Activated CD8-positive, alpha-beta T cell treated with anti-CD3 and anti-CD28 coated beads for 36 hours (primary cell): ENCODE results near the gene FMNL3. TPM values are rescaled to one million over a fixed set of nuclear protein-coding genes. Genes with fewer than 3 reads are reported as not detected.
A peak's percentile ranks its signal among the peaks of the same experiment; 100 is the strongest.

Experiments
- ATAC-seq: fragments of 200-7000 bp; cut with Tn5 transposase; one replicate; pipeline ENCODE4 v1.10.0; 2021; ENCODE audit warnings: mild to moderate bottlenecking, moderate library complexity
- CTCF ChIA-PET: fragments of 350-600 bp; sonication (Branson Sonifier 250); formaldehyde crosslinking; loops from one replicate; lab custom pipeline; 2021; ENCODE audit warnings: antibody characterized with exemption; lab: Charles Lee
- POLR2A ChIA-PET: fragments of 350-600 bp; sonication (Branson Sonifier 250); formaldehyde crosslinking; loops from one replicate; lab custom pipeline; 2021; ENCODE audit warnings: antibody characterized with exemption; lab: Charles Lee
- DNase-seq: peaks from one replicate; pipeline ENCODE4 v3.0.0-alpha.2; 2020
- H3K27ac Mint-ChIP-seq: one replicate; pipeline ENCODE4 v1.8.0; 2021; ENCODE audit warnings: mild to moderate bottlenecking, mixed read lengths
- H3K27me3 Mint-ChIP-seq: one replicate; pipeline ENCODE4 v1.8.0; 2021; ENCODE audit warnings: mixed read lengths
- H3K36me3 Mint-ChIP-seq: one replicate; pipeline ENCODE4 v1.8.0; 2021; ENCODE audit warnings: low read depth, mixed read lengths
- H3K4me1 Mint-ChIP-seq: one replicate; pipeline ENCODE4 v1.8.0; 2021; ENCODE audit warnings: low read depth, mixed read lengths
- H3K4me3 Mint-ChIP-seq: one replicate; pipeline ENCODE4 v1.8.0; 2021; ENCODE audit warnings: mild to moderate bottlenecking, moderate library complexity, mixed read lengths
- H3K9me3 Mint-ChIP-seq: one replicate; pipeline ENCODE4 v1.8.0; 2021; ENCODE audit warnings: mixed read lengths
- intact Hi-C: fragments of 100-400 bp; cut with micrococcal nuclease; formaldehyde crosslinking; loops from one replicate; pipeline ENCODE4 v1.10.0; 2022
- total RNA-seq, 2 experiments: library from RNA; stranded (reverse); gene quantifications; one replicate each; pipeline ENCODE4 v1.2.3, GENCODE V29; 2021
- TF ChIP-seq, protein P1 (sequence below): fragments of 200-600 bp; IDR thresholded peaks from one replicate; pipeline ENCODE4 v1.8.0; 2022; ENCODE audit warnings: antibody characterized with exemption, mild to moderate bottlenecking

Gene FMNL3
- total RNA-seq, 2 experiments from 2014 or later: 22.8 to 23.5 TPM

DNA sequence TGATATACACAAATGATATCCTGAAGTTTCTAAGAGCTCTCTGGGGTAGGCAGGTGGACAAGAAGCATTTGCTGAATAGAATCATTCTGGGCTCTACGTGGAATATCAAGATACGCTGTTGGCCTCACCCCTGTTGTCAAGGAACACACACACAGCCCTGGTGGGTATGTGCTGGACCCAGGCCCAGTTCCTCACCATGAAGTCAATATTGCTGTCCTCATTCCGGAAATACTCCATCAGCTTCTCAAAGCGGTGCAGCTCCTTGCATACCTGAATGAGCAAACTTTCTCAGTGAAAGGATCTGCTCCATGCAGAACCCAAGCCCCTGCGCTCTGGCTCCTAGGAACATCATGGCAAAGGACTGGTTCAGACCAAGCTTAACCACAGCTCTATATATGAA lies 52.5 kb downstream of the FMNL3 start:
- ATAC-seq: no peak
- H3K27me3 Mint-ChIP-seq: no peaks in the 10 kb centered on the region
- peaks cover 14% of the 10 kb centered on the region for H3K4me1 Mint-ChIP-seq
- TF ChIP-seq, protein P1, sequence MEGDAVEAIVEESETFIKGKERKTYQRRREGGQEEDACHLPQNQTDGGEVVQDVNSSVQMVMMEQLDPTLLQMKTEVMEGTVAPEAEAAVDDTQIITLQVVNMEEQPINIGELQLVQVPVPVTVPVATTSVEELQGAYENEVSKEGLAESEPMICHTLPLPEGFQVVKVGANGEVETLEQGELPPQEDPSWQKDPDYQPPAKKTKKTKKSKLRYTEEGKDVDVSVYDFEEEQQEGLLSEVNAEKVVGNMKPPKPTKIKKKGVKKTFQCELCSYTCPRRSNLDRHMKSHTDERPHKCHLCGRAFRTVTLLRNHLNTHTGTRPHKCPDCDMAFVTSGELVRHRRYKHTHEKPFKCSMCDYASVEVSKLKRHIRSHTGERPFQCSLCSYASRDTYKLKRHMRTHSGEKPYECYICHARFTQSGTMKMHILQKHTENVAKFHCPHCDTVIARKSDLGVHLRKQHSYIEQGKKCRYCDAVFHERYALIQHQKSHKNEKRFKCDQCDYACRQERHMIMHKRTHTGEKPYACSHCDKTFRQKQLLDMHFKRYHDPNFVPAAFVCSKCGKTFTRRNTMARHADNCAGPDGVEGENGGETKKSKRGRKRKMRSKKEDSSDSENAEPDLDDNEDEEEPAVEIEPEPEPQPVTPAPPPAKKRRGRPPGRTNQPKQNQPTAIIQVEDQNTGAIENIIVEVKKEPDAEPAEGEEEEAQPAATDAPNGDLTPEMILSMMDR: no peak
- H3K36me3 Mint-ChIP-seq: peaks cover 36% of the 10 kb centered on the region
- no peaks in the 10 kb centered on the region for H3K9me3 Mint-ChIP-seq
- ChIA-PET POLR2A (interaction anchor here (0.7 to 1.0 kb wide), 3 partner anchors 50 to 91 kb away, joined by 3 to 4 read pairs (median 3); no protein-coding TSS in a partner anchor), CTCF (interaction anchor here (0.6 to 25.4 kb wide), 7 partner anchors 10 to 312 kb away, joined by 3 to 556 read pairs (median 5); partner anchors contain the start of gene FMNL3)
- no peak for DNase-seq
- no peak overlapping the region for H3K4me3 Mint-ChIP-seq
- intact Hi-C loops: no loop called here
- no peak overlapping the region for H3K27ac Mint-ChIP-seq

DNA sequence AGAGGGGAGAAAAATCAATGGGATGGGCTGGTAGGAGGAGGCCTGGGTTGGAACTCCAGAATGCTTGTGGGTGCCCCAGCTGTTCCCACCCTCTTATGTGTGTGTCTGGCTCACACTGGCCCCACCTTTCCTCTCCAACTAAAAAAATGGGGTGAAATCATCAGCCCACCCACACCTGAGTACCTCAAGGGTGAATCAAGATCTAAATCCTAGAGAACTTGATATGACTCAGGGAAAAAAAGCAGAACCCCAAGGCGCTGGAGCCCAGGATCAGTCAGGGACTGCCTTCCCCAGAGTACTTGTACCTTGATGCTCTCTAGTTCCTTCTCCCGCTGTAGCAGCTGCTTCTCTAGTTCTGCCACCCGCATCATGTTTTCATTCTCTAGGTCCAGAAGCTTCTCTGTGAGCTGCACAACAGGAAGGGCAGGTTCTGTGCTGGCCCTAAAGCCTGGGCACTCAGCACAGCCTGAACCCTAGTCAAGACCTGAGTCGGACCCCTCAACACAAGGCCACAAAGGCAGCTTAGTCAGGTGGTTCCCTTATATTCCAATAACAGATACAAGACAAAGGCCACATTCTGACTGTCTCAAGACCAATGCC lies 54.2 kb downstream of the FMNL3 start:
- intact Hi-C loops: no loop called here
- CTCF ChIA-PET: interaction anchor here (2.1 to 25.4 kb wide), 4 partner anchors 9 to 57 kb away, joined by 5 to 556 read pairs (median 14); partner anchors contain the start of gene FMNL3
- H3K27ac Mint-ChIP-seq: no peak overlapping the region
- no peaks in the 10 kb centered on the region for H3K27me3 Mint-ChIP-seq
- peaks cover 14% of the 10 kb centered on the region for H3K4me1 Mint-ChIP-seq
- no peaks in the 10 kb centered on the region for H3K9me3 Mint-ChIP-seq
- TF ChIP-seq, protein P1: no peak
- H3K4me3 Mint-ChIP-seq: no peak overlapping the region
- H3K36me3 Mint-ChIP-seq: peaks cover 40% of the 10 kb centered on the region
- POLR2A ChIA-PET: interaction anchor here (1.2 to 2.2 kb wide), 2 partner anchors 46 to 50 kb away, joined by 3 to 6 read pairs; no protein-coding TSS in a partner anchor
- ATAC-seq (no peak), DNase-seq (no peak)

DNA sequence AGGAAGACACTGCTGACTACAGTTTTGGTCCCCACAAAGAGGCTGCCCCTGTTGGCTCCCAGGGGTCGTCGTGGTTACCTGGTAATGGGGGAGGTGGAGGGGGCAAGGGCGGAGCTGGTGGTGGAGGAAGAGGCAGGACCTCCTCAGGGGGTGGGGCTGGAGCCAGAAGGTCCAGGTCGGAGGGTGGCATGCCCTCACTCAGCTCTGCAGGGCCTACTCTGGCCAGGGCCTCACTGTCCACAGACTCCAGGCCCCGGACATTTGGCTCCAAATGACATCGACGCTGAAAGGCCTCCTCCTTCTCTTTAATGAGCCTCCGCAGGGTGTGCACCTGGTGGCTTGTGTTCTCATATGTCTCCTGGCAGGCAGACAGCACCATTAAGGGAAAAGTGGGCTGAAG lies 55.4 kb downstream of the FMNL3 start:
- H3K4me1 Mint-ChIP-seq: peaks cover 12% of the 10 kb centered on the region
- ATAC-seq (no peak), DNase-seq (no peak)
- peaks cover 33% of the 10 kb centered on the region for H3K36me3 Mint-ChIP-seq
- H3K9me3 Mint-ChIP-seq: no peaks in the 10 kb centered on the region
- H3K27ac Mint-ChIP-seq: no peak overlapping the region
- TF ChIP-seq, protein P1: no peak
- ChIA-PET POLR2A (interaction anchor here (0.9 to 2.2 kb wide), 2 partner anchors 14 to 51 kb away, joined by 4 to 6 read pairs; no protein-coding TSS in a partner anchor), CTCF (interaction anchor here (0.9 to 25.4 kb wide), 3 partner anchors 15 to 110 kb away, joined by 3 to 556 read pairs (median 4); partner anchors contain the start of gene FMNL3)
- no peak overlapping the region for H3K4me3 Mint-ChIP-seq
- H3K27me3 Mint-ChIP-seq: no peaks in the 10 kb centered on the region
- intact Hi-C loops: no loop called here

DNA sequence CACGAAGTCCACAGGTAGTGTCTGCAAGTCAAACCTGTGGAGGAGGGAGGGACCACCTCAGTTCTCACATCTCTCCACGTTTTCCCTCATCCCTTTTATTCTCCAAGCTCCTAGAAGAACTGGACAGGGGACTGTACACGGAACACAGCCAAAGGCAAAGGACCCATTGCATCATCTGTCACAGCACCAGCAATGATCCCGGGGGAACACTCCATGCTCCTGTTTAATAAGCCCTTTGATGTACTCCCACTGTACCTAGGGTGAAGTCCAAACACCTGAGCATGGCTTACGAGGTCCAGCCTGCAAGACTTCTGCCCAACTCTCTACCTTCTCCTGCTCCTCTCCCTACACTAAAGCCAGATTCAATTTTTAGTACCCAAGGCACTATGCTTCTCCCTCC lies 57.3 kb downstream of the FMNL3 start:
- TF ChIP-seq, protein P1: no peak
- CTCF ChIA-PET: interaction anchor here (4.4 to 25.4 kb wide), 2 partner anchors 13 to 60 kb away, joined by 36 to 556 read pairs; partner anchors contain the start of gene FMNL3
- Mint-ChIP-seq H3K4me1 (peaks cover 9% of the 10 kb centered on the region), H3K36me3 (peaks cover 31% of the 10 kb centered on the region), H3K27me3 (no peaks in the 10 kb centered on the region), H3K27ac (peak overlapping the region; percentile 6), H3K4me3 (no peak overlapping the region), H3K9me3 (no peaks in the 10 kb centered on the region)
- DNase-seq (no peak), ATAC-seq (no peak)
- POLR2A ChIA-PET: no interaction called here
- intact Hi-C loops: no loop called here

DNA sequence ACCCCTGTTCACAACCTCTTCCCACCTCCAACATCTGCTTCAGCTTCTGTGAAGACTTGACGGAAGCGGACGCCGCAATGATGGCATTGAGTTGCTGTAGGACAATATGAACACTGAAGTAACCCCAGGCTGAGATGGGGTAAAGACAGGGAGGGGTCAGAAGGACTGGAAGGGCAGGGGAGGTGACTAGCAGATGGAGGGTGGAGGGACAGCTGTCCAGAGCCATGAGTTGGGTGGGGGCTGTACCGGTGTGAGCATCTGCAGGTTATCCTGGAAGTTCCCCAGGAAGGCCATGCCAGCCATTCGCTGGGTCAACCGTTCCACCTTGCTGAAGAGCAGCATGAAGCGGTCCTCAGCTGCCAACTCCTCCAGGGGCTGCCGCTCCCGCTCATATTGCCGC lies 57.8 kb downstream of the FMNL3 start:
- Mint-ChIP-seq H3K9me3 (no peaks in the 10 kb centered on the region), H3K36me3 (peaks cover 30% of the 10 kb centered on the region), H3K4me1 (peaks cover 14% of the 10 kb centered on the region), H3K27me3 (no peaks in the 10 kb centered on the region), H3K4me3 (no peak overlapping the region), H3K27ac (peak overlapping the region; percentile 53)
- DNase-seq (no peak), ATAC-seq (no peak)
- TF ChIP-seq, protein P1: no peak
- ChIA-PET POLR2A (no interaction called here), CTCF (interaction anchor here (1.0 to 25.4 kb wide), 5 partner anchors 12 to 217 kb away, joined by 3 to 556 read pairs (median 4); partner anchors contain the start of genes FMNL3 and TMBIM6)
- intact Hi-C loops: no loop called here
